Chondrocyte (in vitro differentiated cells): ENCODE results near the gene BCAN. TPM values are rescaled to one million over a fixed set of nuclear protein-coding genes. Genes with fewer than 3 reads are reported as not detected.
A peak's percentile ranks its signal among the peaks of the same experiment; 100 is the strongest.
"Not testable (repeated sequence)": the region's sequence is repeated elsewhere in the genome, so short reads cannot be mapped to it uniquely, and the experiment has no call there.

ENCODE experiments used
- DNase-seq: peaks from one replicate; pipeline ENCODE4 v3.0.0; 2021; ENCODE audit warnings: mixed read lengths, low spot score
- H3K27ac Mint-ChIP-seq: one replicate; pipeline ENCODE4 v1.8.0; 2021; ENCODE audit warnings: mild to moderate bottlenecking, moderate library complexity, mixed read lengths; ENCODE audit not compliant: unreplicated experiment
- H3K27me3 Mint-ChIP-seq: 2 replicates; pipeline ENCODE4 v1.8.0; 2021; ENCODE audit warnings: low read depth, mixed read lengths
- H3K36me3 Mint-ChIP-seq: 2 replicates; pipeline ENCODE4 v1.8.0; 2021; ENCODE audit warnings: low read depth, mixed read lengths
- H3K4me1 Mint-ChIP-seq: 2 replicates; pipeline ENCODE4 v1.8.0; 2021; ENCODE audit warnings: low read depth, mild to moderate bottlenecking, mixed read lengths
- H3K4me3 Mint-ChIP-seq: one replicate; pipeline ENCODE4 v1.8.0; 2021; ENCODE audit warnings: mild to moderate bottlenecking, moderate library complexity, mixed read lengths; ENCODE audit not compliant: unreplicated experiment
- H3K9me3 Mint-ChIP-seq: 2 replicates; pipeline ENCODE4 v1.8.0; 2021; ENCODE audit warnings: low read depth, mixed read lengths
- CTCF ChIP-seq: fragments of 200-600 bp; sonication (generic); IDR thresholded peaks from 2 replicates; pipeline ENCODE4 v1.5.0; 2021; ENCODE audit warnings: antibody characterized with exemption, mild to moderate bottlenecking, moderate library complexity
- total RNA-seq: library from RNA; stranded (reverse); gene quantifications from 3 replicates; pipeline ENCODE4 v1.2.1, GENCODE V29; 2021

Gene BCAN
- total RNA-seq, 1 donor from 2014 or later = not detected

GRCh38 chr1:156599811-156600210 is 42.1 kb upstream of the BCAN start:
- H3K27ac Mint-ChIP-seq = no peak overlapping the region
- peaks cover 22% of the 10 kb centered on the region for H3K4me1 Mint-ChIP-seq
- peak overlapping the region; percentile 90 for H3K4me3 Mint-ChIP-seq
- TF ChIP-seq CTCF = peak; percentile 20
- H3K36me3 Mint-ChIP-seq = peaks cover 10% of the 10 kb centered on the region
- no peaks in the 10 kb centered on the region for H3K9me3 Mint-ChIP-seq
- no peak for DNase-seq
- H3K27me3 Mint-ChIP-seq = no peaks in the 10 kb centered on the region

- DNase-seq = no peak
- H3K27ac Mint-ChIP-seq = peak overlapping the region; percentile 97
- H3K4me3 Mint-ChIP-seq = peak overlapping the region; percentile 90
- no peaks in the 10 kb centered on the region for H3K9me3 Mint-ChIP-seq
- no peaks in the 10 kb centered on the region for H3K27me3 Mint-ChIP-seq
- peaks cover 22% of the 10 kb centered on the region for H3K4me1 Mint-ChIP-seq
- TF ChIP-seq CTCF = no peak
- peaks cover 2% of the 10 kb centered on the region for H3K36me3 Mint-ChIP-seq
Observed at GRCh38 chr1:156600733-156601121, 41.2 kb upstream of the BCAN start.

GRCh38 chr1:156601122-156601830 is 40.6 kb upstream of the BCAN start, which contains the start of gene GPATCH4:
Gene GPATCH4 (minus strand): TSS chr1:156601479.
- Mint-ChIP-seq H3K27me3 (no peaks in the 10 kb centered on the region), H3K36me3 (peaks cover 2% of the 10 kb centered on the region), H3K27ac (peak within 1 kb of the TSS; percentile 97), H3K4me3 (peak within 1 kb of the TSS; percentile 90), H3K9me3 (no peaks in the 10 kb centered on the region), H3K4me1 (peaks cover 22% of the 10 kb centered on the region)
- TF ChIP-seq CTCF = no peak
- DNase-seq = no peak

- Mint-ChIP-seq H3K27me3 (no peaks in the 10 kb centered on the region), H3K27ac (peak overlapping the region; percentile 97), H3K36me3 (peaks cover 2% of the 10 kb centered on the region), H3K9me3 (no peaks in the 10 kb centered on the region), H3K4me1 (peaks cover 22% of the 10 kb centered on the region), H3K4me3 (peak overlapping the region; percentile 90)
- no peak for DNase-seq
- TF ChIP-seq CTCF = no peak
Observed at GRCh38 chr1:156601892-156602291, 40.0 kb upstream of the BCAN start.

- Mint-ChIP-seq H3K36me3 (peaks cover 2% of the 10 kb centered on the region), H3K4me1 (peaks cover 22% of the 10 kb centered on the region), H3K4me3 (no peak overlapping the region), H3K27ac (no peak overlapping the region), H3K27me3 (no peaks in the 10 kb centered on the region), H3K9me3 (no peaks in the 10 kb centered on the region)
- TF ChIP-seq CTCF = peak; percentile 72
- no peak for DNase-seq
Observed at GRCh38 chr1:156602557-156602993, 39.3 kb upstream of the BCAN start.

- DNase-seq, H3K36me3 Mint-ChIP-seq, H3K4me3 Mint-ChIP-seq, H3K27ac Mint-ChIP-seq, H3K27me3 Mint-ChIP-seq, H3K4me1 Mint-ChIP-seq, H3K9me3 Mint-ChIP-seq: not testable (repeated sequence)
Observed at GRCh38 chr1:156607344-156607743, 34.6 kb upstream of the BCAN start.
